ENCODE measurements around the gene ZCCHC7. TPM values are rescaled to one million over a fixed set of nuclear protein-coding genes. Genes with fewer than 3 reads are reported as not detected.

Gene ZCCHC7
- total and polyA plus RNA-seq, 2 experiments from 2014 or later = 29.8 to 38.8 TPM

- TF ChIP-seq ZNF462 (CRISPR knock-in tag; IDR thresholded peaks at IDR 0.05) (no peak), CTCF (conservative IDR thresholded peaks at IDR 0.05; ENCODE audit: low read depth in 2 of 2) (0 out of 4 replicates have a peak, but pooled peaks of 1 of the 2 experiments have one; percentile 5), ETS1 (IDR thresholded peaks at IDR 0.05) (no peak)
Measured at GRCh38 chr9:37369671-37370070, 249.3 kb downstream of the ZCCHC7 start (continued).

- no peaks in the 10 kb centered on the region for H3K27me3 ChIP-seq (ENCODE audit: insufficient read depth)
- no peak overlapping the region for H3K27ac ChIP-seq (ENCODE audit: low read depth)
- ATAC-seq (no peak), DNase-seq (ENCODE audit: low spot score) (no peak)
- H3K4me3 ChIP-seq = no peak overlapping the region
- no peaks in the 10 kb centered on the region for H3F3A ChIP-seq (replicated peaks; ENCODE audit: low read depth)
- no peak overlapping the region for H3K4me2 ChIP-seq
- Mint-ChIP-seq H3K27ac (no peak overlapping the region), H3K9me3 (no peaks in the 10 kb centered on the region; the same call in 2 of the 3 replicates), H3K36me3 (ENCODE audit: low read depth) (no peaks in the 10 kb centered on the region), H3K27me3 (ENCODE audit: insufficient read depth, low read depth, poor library complexity) (peaks cover 3% of the 10 kb centered on the region), H3K4me1 (peaks cover 7% of the 10 kb centered on the region; the same call in 2 of the 3 replicates), H3K4me3 (no peak overlapping the region)
- H3K79me2 ChIP-seq (replicated peaks; ENCODE audit: insufficient read depth) = no peaks in the 10 kb centered on the region
- no peak for TF ChIP-seq EZH2 (IDR thresholded peaks at IDR 0.05; ENCODE audit: low read depth, unreplicated experiment)
- TF ChIP-seq ZNF331 (CRISPR knock-in tag; IDR thresholded peaks at IDR 0.05; ENCODE audit: low read depth) = no peak
- TF ChIP-seq ZNF114 (CRISPR knock-in tag; IDR thresholded peaks at IDR 0.05) = no peak
- TF ChIP-seq ETS1 (IDR thresholded peaks at IDR 0.05) = no peak
- no peak for TF ChIP-seq EZH2phosphoT487 (IDR thresholded peaks at IDR 0.05; ENCODE audit: unreplicated experiment)
- no peaks in the 10 kb centered on the region for H3K4me1 ChIP-seq (ENCODE audit: insufficient read depth)
- no peaks in the 10 kb centered on the region for H4K20me1 ChIP-seq (replicated peaks; ENCODE audit: insufficient read depth)
- no peaks in the 10 kb centered on the region for H3K36me3 ChIP-seq (ENCODE audit: insufficient read depth)
- no peak overlapping the region for H2AFZ ChIP-seq
- H3K9me2 ChIP-seq (ENCODE audit: insufficient read depth) = no peaks in the 10 kb centered on the region
Measured at GRCh38 chr9:37370282-37370681, 249.9 kb downstream of the ZCCHC7 start.
